HG02981 (cell line): ENCODE measurements around the gene UBE3B.

Experiments
- ATAC-seq: cut with Tn5 transposase; IDR thresholded peaks from one replicate; pipeline ENCODE4 v1.9.1; 2021; ENCODE audit warnings: mild to moderate bottlenecking, moderate library complexity; ENCODE audit not compliant: unreplicated experiment

The UBE3B gene

GRCh38 chr12:109567967-109568366 is 90.5 kb downstream of the UBE3B start:
- ATAC-seq: no peak

- ATAC-seq: no peak
These were observed 91.1 kb downstream of the UBE3B start for GRCh38 chr12:109568486-109568885.

- ATAC-seq: no peak
These were observed 94.5 kb downstream of the UBE3B start for GRCh38 chr12:109571773-109572505.

GRCh38 chr12:109572506-109572845 is 95.0 kb downstream of the UBE3B start:
- no peak for ATAC-seq

DNA sequence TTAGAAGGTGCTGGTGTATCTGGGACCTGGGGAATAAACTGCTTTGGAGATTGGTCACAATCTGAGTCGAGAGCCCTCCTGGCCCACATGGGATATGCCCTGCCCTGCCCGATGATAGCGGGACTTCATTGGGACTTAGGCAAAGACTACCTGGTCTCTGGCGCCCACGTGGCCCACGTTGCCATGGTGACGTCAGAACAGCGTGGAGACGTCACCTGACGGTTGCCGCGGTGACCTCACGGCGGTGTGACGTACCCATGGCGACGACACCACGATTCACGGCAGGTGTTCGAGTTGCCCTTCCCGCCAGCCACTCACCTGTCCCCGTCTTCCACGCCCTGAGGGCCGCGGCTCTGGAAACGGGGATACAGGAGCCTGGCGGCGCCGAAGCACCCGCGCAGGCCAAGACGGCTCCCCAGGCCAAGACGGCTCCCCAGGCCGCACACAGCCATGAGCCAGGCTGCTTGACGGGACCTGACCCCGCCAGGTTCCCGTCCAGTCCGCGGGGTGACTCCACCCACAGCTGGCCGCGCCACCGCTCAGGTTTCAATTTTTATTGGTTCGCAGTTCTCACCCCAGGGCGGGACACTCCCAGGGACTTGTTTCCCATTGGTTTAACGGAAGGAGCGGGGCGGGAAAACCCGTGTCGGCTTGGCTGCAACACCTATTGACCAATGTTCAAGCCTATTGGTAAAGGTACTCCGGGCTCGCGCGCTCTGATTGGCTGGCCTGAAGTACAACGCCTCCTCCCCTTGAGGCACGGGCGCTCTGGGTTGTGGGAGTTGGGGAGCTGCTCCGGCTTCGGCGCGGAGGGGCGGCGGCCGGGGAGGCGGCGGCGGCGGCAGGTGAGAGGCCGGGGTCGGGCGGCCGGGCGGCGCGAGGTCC is 95.8 kb downstream of the UBE3B start, which contains the start of the genes MMAB and MVK:
TSS of gene MMAB (minus strand) at position 476 of the 885 bp plus-strand sequence. CDS start at position 452, 24 bp downstream.
TSS of gene MVK (plus strand) at position 766 of the 885 bp plus-strand sequence. CDS start 1,029 bp downstream, outside the sequence.
- peak; percentile 96 for ATAC-seq

GRCh38 chr12:109573914-109574244 is 96.4 kb downstream of the UBE3B start:
- peak; percentile 0 for ATAC-seq

DNA sequence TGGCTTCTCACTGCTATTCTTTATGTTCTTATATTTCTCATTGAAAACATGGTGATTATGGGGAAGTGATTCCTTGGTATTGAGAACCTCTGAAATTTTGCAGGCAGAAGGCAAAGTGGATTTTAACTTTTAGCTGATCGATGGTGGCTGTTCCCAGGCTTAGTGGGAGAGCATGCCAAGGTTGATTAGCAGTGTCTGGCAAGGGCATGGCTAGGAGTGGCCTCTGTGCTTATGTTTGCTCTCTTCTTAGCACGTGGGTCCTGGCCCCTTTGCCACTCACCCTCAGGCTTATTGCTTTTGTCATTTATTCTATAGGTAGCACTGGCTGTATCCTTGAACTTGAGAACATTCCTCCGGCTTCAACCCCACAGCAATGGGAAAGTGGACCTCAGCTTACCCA is 98.2 kb downstream of the UBE3B start:
- ATAC-seq: no peak

- no peak for ATAC-seq
These were observed 99.9 kb downstream of the UBE3B start for GRCh38 chr12:109577311-109577710.

DNA sequence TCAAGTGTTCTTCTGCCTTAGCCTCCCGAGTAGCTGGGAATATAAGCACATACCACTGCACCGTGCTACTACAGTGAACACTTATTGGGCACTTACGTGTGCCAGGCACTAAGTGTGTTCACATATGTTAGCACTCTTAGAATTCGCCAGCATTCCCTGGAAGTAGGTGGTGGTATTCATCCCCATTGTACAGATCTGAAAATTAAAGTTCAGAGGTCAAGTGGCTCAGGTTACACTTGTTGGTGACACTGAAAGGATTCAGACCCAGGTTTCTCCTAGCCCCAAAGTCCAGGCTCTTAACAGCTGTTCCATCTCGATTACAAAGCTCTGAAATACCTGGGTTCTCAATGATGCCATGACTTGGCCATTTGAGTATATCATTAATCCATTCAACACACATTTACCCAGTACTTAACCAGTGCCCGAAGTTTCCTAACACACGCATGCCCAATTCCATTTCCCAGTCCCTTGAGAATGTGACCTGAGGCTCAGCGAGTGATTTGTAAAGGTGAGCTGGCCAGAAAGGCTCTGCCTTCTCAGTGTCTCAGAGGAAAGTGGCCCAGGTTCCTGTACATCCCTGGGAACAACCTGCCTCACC is 101.0 kb downstream of the UBE3B start:
- no peak for ATAC-seq

DNA sequence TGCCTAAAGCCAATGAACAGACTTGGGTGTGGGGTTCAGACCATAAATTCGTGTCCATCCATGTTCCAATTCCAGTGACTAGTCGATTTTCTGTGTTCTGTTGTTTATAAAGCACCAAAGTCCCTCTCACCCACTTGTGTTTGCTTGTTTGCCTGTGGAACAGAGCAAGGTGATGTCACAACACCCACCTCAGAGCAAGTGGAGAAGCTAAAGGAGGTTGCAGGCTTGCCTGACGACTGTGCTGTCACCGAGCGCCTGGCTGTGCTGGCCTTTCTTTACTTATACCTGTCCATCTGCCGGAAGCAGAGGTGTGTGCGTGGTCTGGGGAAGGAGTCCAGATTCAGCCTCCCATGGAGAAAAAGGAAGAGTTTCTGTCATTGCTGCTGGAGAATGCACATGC is 102.2 kb downstream of the UBE3B start:
- ATAC-seq: no peak

DNA sequence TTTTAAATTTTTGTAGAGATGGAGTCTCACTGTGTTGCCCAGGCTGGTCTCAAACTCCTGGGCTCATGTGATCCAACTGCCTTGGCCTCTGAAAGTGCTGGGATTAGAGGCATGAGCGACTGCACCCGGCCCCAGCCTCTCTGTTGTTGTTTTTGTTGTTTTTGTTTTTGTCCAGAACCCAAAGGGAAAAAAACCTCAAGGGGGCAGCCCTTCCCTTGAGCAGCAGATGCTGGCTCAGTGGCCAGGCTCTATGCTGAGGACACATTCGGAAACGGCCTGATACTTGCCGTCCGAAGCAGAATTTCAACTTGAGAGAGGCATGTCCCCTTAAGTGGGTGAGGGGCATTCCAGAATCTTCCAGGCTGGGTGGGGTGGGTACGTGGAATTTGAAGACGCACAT is 102.8 kb downstream of the UBE3B start:
- ATAC-seq: no peak

DNA sequence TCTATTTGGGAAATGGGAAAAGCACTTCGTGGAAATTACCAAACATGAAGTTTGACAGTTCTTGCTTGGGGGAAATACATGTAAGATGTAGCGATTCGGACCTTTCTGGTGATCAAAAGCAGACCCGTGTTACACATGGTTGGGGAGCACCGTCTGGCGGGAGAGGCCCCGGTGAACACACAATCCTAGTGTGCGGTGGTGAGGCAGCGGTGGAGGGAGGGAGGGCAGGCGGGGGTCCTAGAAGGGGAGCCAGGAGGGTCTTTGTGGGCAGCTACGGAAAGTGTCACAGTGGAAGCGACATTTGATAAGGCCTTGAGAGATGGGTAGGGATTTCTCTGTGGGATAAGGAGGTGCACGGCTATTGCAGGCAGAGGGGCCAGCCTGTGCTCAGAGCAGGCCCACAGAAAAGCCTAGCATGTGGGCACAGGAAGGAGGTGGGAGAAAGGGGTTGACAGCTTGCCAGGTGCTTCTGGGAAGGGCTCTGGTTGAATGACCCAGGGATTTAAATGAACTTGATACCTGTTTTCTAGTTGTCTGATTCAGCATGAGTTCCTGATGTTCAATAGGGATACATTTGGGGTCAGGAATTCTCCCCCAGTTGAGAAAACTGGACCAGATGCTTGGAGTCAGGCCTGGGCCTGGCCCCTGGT is 103.4 kb downstream of the UBE3B start:
- no peak for ATAC-seq

- ATAC-seq: no peak
These were observed 103.9 kb downstream of the UBE3B start for GRCh38 chr12:109581334-109581691.

GRCh38 chr12:109581856-109582255 is 104.4 kb downstream of the UBE3B start:
- no peak for ATAC-seq

DNA sequence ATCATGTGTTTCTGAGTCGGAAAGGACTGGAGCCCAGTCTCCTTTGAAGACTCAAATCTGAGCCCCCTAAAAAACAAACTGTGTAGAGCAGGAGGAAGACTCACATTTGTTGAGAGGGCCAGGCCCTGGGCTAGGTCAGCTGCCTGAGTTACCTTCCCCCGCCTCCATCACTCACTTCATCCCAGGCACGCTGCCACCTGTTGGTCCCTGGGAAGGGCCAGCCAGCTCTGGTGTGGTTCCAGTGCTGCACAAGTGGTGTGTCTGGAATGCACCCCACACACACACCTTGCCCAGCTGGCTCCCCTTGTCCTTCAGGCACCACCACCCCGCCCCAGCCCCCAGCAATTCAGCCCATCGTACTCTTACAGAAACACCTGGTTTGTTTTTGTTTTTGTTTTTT is 105.2 kb downstream of the UBE3B start:
- ATAC-seq: no peak

GRCh38 chr12:109583733-109584132 is 106.3 kb downstream of the UBE3B start:
- ATAC-seq: no peak
